Measurements from ENCODE around the gene ZNF281.

DNA sequence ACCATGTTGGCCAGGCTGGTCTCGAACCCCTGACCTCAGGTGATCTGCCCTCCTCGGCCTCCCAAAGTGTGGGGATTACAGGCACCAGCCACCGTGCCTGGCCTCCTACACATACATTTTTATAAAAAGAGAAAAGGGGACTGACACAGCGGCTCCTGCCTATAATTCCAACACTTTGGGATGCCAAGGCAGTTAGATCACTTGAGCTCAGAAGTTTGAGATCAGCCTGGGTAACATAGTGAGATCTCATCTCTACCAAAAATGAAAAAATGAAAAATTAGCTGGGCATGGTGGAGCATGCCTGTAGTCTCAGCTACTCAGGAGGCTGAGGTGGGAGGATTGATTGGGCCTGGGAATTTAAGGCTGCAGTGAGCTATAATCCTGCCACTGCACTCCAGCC lies 23.4 kb downstream of the ZNF281 start:
- TF ChIP-seq, protein P1, sequence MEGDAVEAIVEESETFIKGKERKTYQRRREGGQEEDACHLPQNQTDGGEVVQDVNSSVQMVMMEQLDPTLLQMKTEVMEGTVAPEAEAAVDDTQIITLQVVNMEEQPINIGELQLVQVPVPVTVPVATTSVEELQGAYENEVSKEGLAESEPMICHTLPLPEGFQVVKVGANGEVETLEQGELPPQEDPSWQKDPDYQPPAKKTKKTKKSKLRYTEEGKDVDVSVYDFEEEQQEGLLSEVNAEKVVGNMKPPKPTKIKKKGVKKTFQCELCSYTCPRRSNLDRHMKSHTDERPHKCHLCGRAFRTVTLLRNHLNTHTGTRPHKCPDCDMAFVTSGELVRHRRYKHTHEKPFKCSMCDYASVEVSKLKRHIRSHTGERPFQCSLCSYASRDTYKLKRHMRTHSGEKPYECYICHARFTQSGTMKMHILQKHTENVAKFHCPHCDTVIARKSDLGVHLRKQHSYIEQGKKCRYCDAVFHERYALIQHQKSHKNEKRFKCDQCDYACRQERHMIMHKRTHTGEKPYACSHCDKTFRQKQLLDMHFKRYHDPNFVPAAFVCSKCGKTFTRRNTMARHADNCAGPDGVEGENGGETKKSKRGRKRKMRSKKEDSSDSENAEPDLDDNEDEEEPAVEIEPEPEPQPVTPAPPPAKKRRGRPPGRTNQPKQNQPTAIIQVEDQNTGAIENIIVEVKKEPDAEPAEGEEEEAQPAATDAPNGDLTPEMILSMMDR (IDR thresholded peaks at IDR 0.05), result no peak
- no peak for TF ChIP-seq EZH2 (IDR thresholded peaks at IDR 0.05)
